Spleen (tissue), 7 donors: Measurements from ENCODE around the gene PELI2.

Source experiments
- POLR2A ChIP-seq, 3 donors: fragments of 450-650 bp; IDR thresholded peaks; one replicate each; pipeline ENCODE4 v1.5.1; 2017; ENCODE audit warnings: antibody characterized with exemption in 3 of 3, mild to moderate bottlenecking in 1 of 3
- POLR2AphosphoS5 ChIP-seq, 3 donors: sonication (generic); formaldehyde crosslinking; IDR thresholded peaks; one replicate each; pipeline ENCODE4 v1.5.1; 2017; ENCODE audit warnings: antibody characterized with exemption in 3 of 3
- TF ChIP-seq, protein P1 (sequence below), 11 experiments: fragments of 200-600 bp in 7 of 11; fragments of 450-650 bp in 4 of 11; sonication (generic) in 4 of 11; IDR thresholded peaks in 8 of 11; conservative IDR thresholded peaks in 3 of 11; 1 replicate in 7 of 11; 2 replicates in 4 of 11; pipeline versions ENCODE4 v1.4.0 to v1.8.0; 2016 to 2021; ENCODE audit warnings: antibody characterized with exemption in 11 of 11, inconsistent platforms in 4 of 11, mild to moderate bottlenecking in 1 of 11
- donor health status: DM: no; HTN: no; CAD: no; lungs with moderate emphysema.
- donor health status: DM: no; HTN: no; CAD: no.
- donor health status: DM: no; HTN: no; CAD: no.

DNA sequence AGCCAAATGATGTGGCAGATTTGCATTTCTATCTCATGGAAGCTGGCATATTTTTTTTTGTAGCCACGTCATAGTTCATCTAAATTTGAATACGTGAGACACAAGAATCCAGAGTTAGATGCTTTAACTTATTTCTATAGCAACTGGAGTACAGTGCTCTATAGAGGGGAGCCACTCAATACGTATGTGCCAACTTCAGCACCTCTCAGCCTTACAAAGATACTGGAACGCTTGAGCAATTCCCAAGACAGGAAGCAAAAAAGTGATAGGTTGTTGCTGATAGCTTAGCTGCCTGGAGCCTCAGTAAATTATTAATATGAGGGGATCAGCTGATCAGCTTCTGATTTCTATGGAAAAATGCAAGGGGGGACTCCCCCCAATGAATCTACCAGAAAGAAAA is 24.1 kb upstream of the PELI2 start:
- TF ChIP-seq, protein P1, sequence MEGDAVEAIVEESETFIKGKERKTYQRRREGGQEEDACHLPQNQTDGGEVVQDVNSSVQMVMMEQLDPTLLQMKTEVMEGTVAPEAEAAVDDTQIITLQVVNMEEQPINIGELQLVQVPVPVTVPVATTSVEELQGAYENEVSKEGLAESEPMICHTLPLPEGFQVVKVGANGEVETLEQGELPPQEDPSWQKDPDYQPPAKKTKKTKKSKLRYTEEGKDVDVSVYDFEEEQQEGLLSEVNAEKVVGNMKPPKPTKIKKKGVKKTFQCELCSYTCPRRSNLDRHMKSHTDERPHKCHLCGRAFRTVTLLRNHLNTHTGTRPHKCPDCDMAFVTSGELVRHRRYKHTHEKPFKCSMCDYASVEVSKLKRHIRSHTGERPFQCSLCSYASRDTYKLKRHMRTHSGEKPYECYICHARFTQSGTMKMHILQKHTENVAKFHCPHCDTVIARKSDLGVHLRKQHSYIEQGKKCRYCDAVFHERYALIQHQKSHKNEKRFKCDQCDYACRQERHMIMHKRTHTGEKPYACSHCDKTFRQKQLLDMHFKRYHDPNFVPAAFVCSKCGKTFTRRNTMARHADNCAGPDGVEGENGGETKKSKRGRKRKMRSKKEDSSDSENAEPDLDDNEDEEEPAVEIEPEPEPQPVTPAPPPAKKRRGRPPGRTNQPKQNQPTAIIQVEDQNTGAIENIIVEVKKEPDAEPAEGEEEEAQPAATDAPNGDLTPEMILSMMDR (IDR thresholded peaks at IDR 0.05 in 8 of 11, conservative IDR thresholded peaks at IDR 0.05 in 3 of 11), result no peak
- TF ChIP-seq POLR2A (IDR thresholded peaks at IDR 0.05), result no peak
- no peak for TF ChIP-seq POLR2AphosphoS5 (IDR thresholded peaks at IDR 0.05)
